KMS-11 (cell line): ENCODE data around the gene ENTPD2.
"Not testable (repeated sequence)": the region's sequence is repeated elsewhere in the genome, so short reads cannot be mapped to it uniquely, and the experiment has no call there.

ENCODE experiments used
- H2AFZ ChIP-seq: fragments of 200-600 bp; sonication (generic); 2 replicates; pipeline ENCODE4 v1.6.1; 2016; ENCODE audit warnings: antibody characterized with exemption, mixed run types, low read depth
- H3K27ac ChIP-seq: fragments of 200-600 bp; sonication (generic); 2 replicates; pipeline ENCODE4 v1.6.1; 2016; ENCODE audit warnings: mild to moderate bottlenecking, mixed run types
- H3K27me3 ChIP-seq: fragments of 200-600 bp; sonication (generic); 2 replicates; pipeline ENCODE4 v1.6.1; 2017; ENCODE audit warnings: mild to moderate bottlenecking, low read depth, mixed run types, moderate library complexity; ENCODE audit not compliant: insufficient read depth
- H3K36me3 ChIP-seq: fragments of 200-600 bp; sonication (generic); 2 replicates; pipeline ENCODE4 v1.6.1; 2017; ENCODE audit warnings: mild to moderate bottlenecking, mixed run types; ENCODE audit not compliant: insufficient read depth
- H3K4me1 ChIP-seq: fragments of 200-600 bp; sonication (generic); 2 replicates; pipeline ENCODE4 v1.6.1; 2016; ENCODE audit warnings: mild to moderate bottlenecking, low read depth, mixed run types; ENCODE audit not compliant: poor library complexity, severe bottlenecking
- H3K4me2 ChIP-seq: fragments of 200-600 bp; sonication (generic); 2 replicates; pipeline ENCODE4 v1.7.0; 2016; ENCODE audit warnings: mild to moderate bottlenecking, mixed run types
- H3K4me3 ChIP-seq: fragments of 200-600 bp; sonication (generic); IDR thresholded peaks from 2 replicates; pipeline ENCODE4 v1.6.1; 2017; ENCODE audit warnings: low read depth, low read length, mixed read lengths; ENCODE audit not compliant: insufficient read depth
- H3K79me2 ChIP-seq: fragments of 200-600 bp; sonication (generic); 2 replicates; pipeline ENCODE4 v1.6.1; 2016; ENCODE audit warnings: low read depth, mixed run types; ENCODE audit not compliant: insufficient read depth
- H3K9ac ChIP-seq: fragments of 200-600 bp; sonication (generic); 2 replicates; pipeline ENCODE4 v1.6.1; 2016; ENCODE audit warnings: mild to moderate bottlenecking, mixed run types
- H4K20me1 ChIP-seq: fragments of 200-600 bp; sonication (generic); 2 replicates; pipeline ENCODE4 v1.6.1; 2016; ENCODE audit warnings: mild to moderate bottlenecking, mixed run types; ENCODE audit not compliant: insufficient read depth
- CTCF ChIP-seq: fragments of 200-600 bp; sonication (generic); conservative IDR thresholded peaks from 2 replicates; pipeline ENCODE4 v1.6.1; 2017; ENCODE audit warnings: low read depth, mild to moderate bottlenecking, antibody characterized with exemption, low read length, moderate library complexity, mixed read lengths

The ENTPD2 gene

GRCh38 chr9:137035507-137035834 lies 18.4 kb downstream of the ENTPD2 start:
- Histone ChIP-seq H3K27me3 (peaks cover 38% of the 10 kb centered on the region), H3K4me2 (peak overlapping the region; percentile 74; the same call in 1 of the 2 replicates), H2AFZ (no peak overlapping the region; the same call in 1 of the 2 replicates), H3K27ac (no peak overlapping the region), H4K20me1 (no peaks in the 10 kb centered on the region), H3K79me2 (no peaks in the 10 kb centered on the region), H3K4me3 (no peak overlapping the region), H3K4me1 (peaks cover 22% of the 10 kb centered on the region), H3K36me3 (no peaks in the 10 kb centered on the region), H3K9ac (no peak overlapping the region)
- peak; percentile 52 for TF ChIP-seq CTCF

GRCh38 chr9:137034709-137035506 lies 19.0 kb downstream of the ENTPD2 start:
- Histone ChIP-seq H4K20me1 (no peaks in the 10 kb centered on the region), H3K27ac (no peak overlapping the region), H2AFZ (peak overlapping the region; percentile 76), H3K79me2 (no peaks in the 10 kb centered on the region), H3K9ac (no peak overlapping the region), H3K27me3 (peaks cover 36% of the 10 kb centered on the region), H3K36me3 (no peaks in the 10 kb centered on the region), H3K4me2 (peak overlapping the region; percentile 74), H3K4me1 (peaks cover 28% of the 10 kb centered on the region), H3K4me3 (no peak overlapping the region)
- TF ChIP-seq CTCF = peak; percentile 86

GRCh38 chr9:137034039-137034708 lies 19.7 kb downstream of the ENTPD2 start:
- H3K4me1 ChIP-seq = peaks cover 35% of the 10 kb centered on the region
- H3K79me2 ChIP-seq = no peaks in the 10 kb centered on the region
- no peak overlapping the region for H3K9ac ChIP-seq
- no peak overlapping the region for H3K27ac ChIP-seq
- H3K4me3 ChIP-seq = no peak overlapping the region
- peaks cover 29% of the 10 kb centered on the region for H3K27me3 ChIP-seq
- no peaks in the 10 kb centered on the region for H4K20me1 ChIP-seq
- H3K4me2 ChIP-seq = peak overlapping the region; percentile 74
- no peaks in the 10 kb centered on the region for H3K36me3 ChIP-seq
- H2AFZ ChIP-seq = peak overlapping the region; percentile 76
- TF ChIP-seq CTCF = no peak

- H4K20me1 ChIP-seq, H3K36me3 ChIP-seq, H3K27ac ChIP-seq, H2AFZ ChIP-seq, H3K79me2 ChIP-seq, H3K4me3 ChIP-seq, H3K9ac ChIP-seq, H3K4me2 ChIP-seq: not testable (repeated sequence)
- Histone ChIP-seq H3K4me1 (peaks cover 42% of the 10 kb centered on the region), H3K27me3 (peaks cover 22% of the 10 kb centered on the region; the same call in 1 of the 2 replicates)
Measured at GRCh38 chr9:137033481-137033880, 20.4 kb downstream of the ENTPD2 start.

- Histone ChIP-seq H2AFZ (no peak overlapping the region), H3K4me3 (no peak overlapping the region), H3K9ac (no peak overlapping the region), H3K4me2 (no peak overlapping the region), H3K4me1 (peaks cover 44% of the 10 kb centered on the region), H3K27ac (no peak overlapping the region), H4K20me1 (no peaks in the 10 kb centered on the region), H3K79me2 (no peaks in the 10 kb centered on the region), H3K36me3 (no peaks in the 10 kb centered on the region), H3K27me3 (peaks cover 16% of the 10 kb centered on the region; the same call in 1 of the 2 replicates)
- no peak for TF ChIP-seq CTCF
Measured at GRCh38 chr9:137032858-137033257, 21.0 kb downstream of the ENTPD2 start.
